ENCODE data around the gene MOB2.

DNA sequence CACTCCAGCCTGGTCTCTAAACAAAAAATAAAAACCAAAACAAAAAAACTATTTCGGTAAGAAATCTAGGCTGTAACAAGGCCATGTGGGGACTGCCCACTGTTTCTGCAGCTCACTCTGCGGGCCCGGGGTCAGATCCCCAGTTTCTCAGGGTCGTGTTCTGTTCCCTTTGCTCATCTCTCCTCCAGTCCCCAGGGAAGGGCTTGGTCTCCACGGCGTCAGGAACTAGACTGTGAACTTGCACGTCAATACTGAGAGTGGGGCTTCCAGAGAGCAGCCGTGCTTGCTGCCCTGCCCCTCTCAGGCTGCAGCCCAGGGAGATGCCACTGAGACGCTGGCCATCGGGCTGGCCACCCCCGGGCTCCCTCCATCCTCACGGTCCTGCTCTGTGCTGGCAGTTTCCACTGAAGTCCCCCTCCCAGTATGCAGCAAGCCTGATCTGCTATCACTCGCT, 33.7 kb upstream of the MOB2 start:
- TF ChIP-seq, protein P1, sequence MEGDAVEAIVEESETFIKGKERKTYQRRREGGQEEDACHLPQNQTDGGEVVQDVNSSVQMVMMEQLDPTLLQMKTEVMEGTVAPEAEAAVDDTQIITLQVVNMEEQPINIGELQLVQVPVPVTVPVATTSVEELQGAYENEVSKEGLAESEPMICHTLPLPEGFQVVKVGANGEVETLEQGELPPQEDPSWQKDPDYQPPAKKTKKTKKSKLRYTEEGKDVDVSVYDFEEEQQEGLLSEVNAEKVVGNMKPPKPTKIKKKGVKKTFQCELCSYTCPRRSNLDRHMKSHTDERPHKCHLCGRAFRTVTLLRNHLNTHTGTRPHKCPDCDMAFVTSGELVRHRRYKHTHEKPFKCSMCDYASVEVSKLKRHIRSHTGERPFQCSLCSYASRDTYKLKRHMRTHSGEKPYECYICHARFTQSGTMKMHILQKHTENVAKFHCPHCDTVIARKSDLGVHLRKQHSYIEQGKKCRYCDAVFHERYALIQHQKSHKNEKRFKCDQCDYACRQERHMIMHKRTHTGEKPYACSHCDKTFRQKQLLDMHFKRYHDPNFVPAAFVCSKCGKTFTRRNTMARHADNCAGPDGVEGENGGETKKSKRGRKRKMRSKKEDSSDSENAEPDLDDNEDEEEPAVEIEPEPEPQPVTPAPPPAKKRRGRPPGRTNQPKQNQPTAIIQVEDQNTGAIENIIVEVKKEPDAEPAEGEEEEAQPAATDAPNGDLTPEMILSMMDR (IDR thresholded peaks at IDR 0.05; ENCODE audit: insufficient read depth, low read length, poor library complexity, severe bottlenecking), result no peak
- no peak for TF ChIP-seq EZH2phosphoT487 (conservative IDR thresholded peaks at IDR 0.05; ENCODE audit: low read length)
